GM18498 (cell line): ENCODE measurements around the gene SIAH3.

ENCODE experiments used
- ATAC-seq: cut with Tn5 transposase; IDR thresholded peaks from one replicate; pipeline ENCODE4 v1.9.1; 2021; ENCODE audit warnings: mild to moderate bottlenecking, moderate library complexity; ENCODE audit not compliant: unreplicated experiment

Gene SIAH3

GRCh38 chr13:45748941-45749759 lies 102.4 kb downstream of the SIAH3 start:
- no peak for ATAC-seq

GRCh38 chr13:45747071-45747470 lies 104.5 kb downstream of the SIAH3 start:
- ATAC-seq: no peak

- no peak for ATAC-seq
Observed at GRCh38 chr13:45744979-45745378, 106.6 kb downstream of the SIAH3 start.

GRCh38 chr13:45742985-45743384 lies 108.6 kb downstream of the SIAH3 start:
- ATAC-seq: no peak

GRCh38 chr13:45737571-45738017 lies 114.0 kb downstream of the SIAH3 start:
- ATAC-seq: no peak

GRCh38 chr13:45733361-45733760 lies 118.2 kb downstream of the SIAH3 start:
- no peak for ATAC-seq

- no peak for ATAC-seq
Observed at GRCh38 chr13:45732916-45733315, 118.6 kb downstream of the SIAH3 start.

- ATAC-seq: no peak
Observed at GRCh38 chr13:45731455-45731854, 120.1 kb downstream of the SIAH3 start.

- ATAC-seq: no peak
Observed at GRCh38 chr13:45728759-45729158, 122.8 kb downstream of the SIAH3 start.
